Tibial artery (tissue), 4 donors: ENCODE data around the gene PAFAH1B2.

ENCODE experiments used
- DNase-seq, 2 donors: peaks; one replicate each; pipeline ENCODE4 v3.0.0-alpha.2; 2019
- H3K27ac ChIP-seq, 2 donors: fragments of 200-600 bp; sonication (generic) in 1 of 2; 1 replicate in 1 of 2; 2 replicates in 1 of 2; pipeline ENCODE4 v1.5.1; 2018 to 2019; ENCODE audit warnings: mild to moderate bottlenecking in 1 of 2
- H3K27me3 ChIP-seq, 2 donors: fragments of 200-600 bp; sonication (generic) in 1 of 2; one replicate each; pipeline versions ENCODE4 v1.5.1 to v1.6.0; 2016 to 2019
- H3K36me3 ChIP-seq, 3 donors: fragments of 200-600 bp; sonication (generic) in 2 of 3; one replicate each; pipeline ENCODE4 v1.5.1; 2016 to 2019; ENCODE audit warnings: mild to moderate bottlenecking in 2 of 3
- H3K4me1 ChIP-seq, 4 donors: fragments of 200-600 bp; sonication (generic) in 2 of 4; 1 replicate in 3 of 4; 2 replicates in 1 of 4; pipeline ENCODE4 v1.5.1; 2016 to 2019
- H3K4me3 ChIP-seq, 2 donors: fragments of 200-600 bp; sonication (generic) in 1 of 2; 1 replicate in 1 of 2; 2 replicates in 1 of 2; pipeline ENCODE4 v1.5.1; 2018 to 2019; ENCODE audit warnings: mild to moderate bottlenecking in 2 of 2
- H3K9me3 ChIP-seq, 3 donors: fragments of 200-600 bp; sonication (generic) in 1 of 3; one replicate each; pipeline ENCODE4 v1.5.1; 2016 to 2019
- intact Hi-C: fragments of 100-400 bp; cut with DNase I; formaldehyde crosslinking; loops from one replicate; pipeline ENCODE4 v1.15.0; 2023; ENCODE audit warnings: low total_unique reads
- TF ChIP-seq, protein P1 (sequence below), 2 experiments: fragments of 200-600 bp in 1 of 2; fragments of 450-650 bp in 1 of 2; IDR thresholded peaks; one replicate each; pipeline ENCODE4 v1.5.1; 2017 to 2019; ENCODE audit warnings: antibody characterized with exemption in 2 of 2, mild to moderate bottlenecking in 1 of 2, moderate library complexity in 1 of 2

The PAFAH1B2 gene

GRCh38 chr11:117189191-117189940, 45.3 kb downstream of the PAFAH1B2 start:
- Histone ChIP-seq H3K27me3 (no peaks in the 10 kb centered on the region), H3K9me3 (no peaks in the 10 kb centered on the region), H3K4me1 (peaks cover 0 to 5% (median 0%) of the 10 kb centered on the region in 4 donors), H3K36me3 (peaks cover 38 to 99% (median 94%) of the 10 kb centered on the region in 3 donors), H3K27ac (no peak overlapping the region), H3K4me3 (no peak overlapping the region)
- TF ChIP-seq, protein P1, sequence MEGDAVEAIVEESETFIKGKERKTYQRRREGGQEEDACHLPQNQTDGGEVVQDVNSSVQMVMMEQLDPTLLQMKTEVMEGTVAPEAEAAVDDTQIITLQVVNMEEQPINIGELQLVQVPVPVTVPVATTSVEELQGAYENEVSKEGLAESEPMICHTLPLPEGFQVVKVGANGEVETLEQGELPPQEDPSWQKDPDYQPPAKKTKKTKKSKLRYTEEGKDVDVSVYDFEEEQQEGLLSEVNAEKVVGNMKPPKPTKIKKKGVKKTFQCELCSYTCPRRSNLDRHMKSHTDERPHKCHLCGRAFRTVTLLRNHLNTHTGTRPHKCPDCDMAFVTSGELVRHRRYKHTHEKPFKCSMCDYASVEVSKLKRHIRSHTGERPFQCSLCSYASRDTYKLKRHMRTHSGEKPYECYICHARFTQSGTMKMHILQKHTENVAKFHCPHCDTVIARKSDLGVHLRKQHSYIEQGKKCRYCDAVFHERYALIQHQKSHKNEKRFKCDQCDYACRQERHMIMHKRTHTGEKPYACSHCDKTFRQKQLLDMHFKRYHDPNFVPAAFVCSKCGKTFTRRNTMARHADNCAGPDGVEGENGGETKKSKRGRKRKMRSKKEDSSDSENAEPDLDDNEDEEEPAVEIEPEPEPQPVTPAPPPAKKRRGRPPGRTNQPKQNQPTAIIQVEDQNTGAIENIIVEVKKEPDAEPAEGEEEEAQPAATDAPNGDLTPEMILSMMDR (IDR thresholded peaks at IDR 0.05): no peak
- intact Hi-C loops: no loop called here
- peak; percentile 63 to 74 for DNase-seq

DNA sequence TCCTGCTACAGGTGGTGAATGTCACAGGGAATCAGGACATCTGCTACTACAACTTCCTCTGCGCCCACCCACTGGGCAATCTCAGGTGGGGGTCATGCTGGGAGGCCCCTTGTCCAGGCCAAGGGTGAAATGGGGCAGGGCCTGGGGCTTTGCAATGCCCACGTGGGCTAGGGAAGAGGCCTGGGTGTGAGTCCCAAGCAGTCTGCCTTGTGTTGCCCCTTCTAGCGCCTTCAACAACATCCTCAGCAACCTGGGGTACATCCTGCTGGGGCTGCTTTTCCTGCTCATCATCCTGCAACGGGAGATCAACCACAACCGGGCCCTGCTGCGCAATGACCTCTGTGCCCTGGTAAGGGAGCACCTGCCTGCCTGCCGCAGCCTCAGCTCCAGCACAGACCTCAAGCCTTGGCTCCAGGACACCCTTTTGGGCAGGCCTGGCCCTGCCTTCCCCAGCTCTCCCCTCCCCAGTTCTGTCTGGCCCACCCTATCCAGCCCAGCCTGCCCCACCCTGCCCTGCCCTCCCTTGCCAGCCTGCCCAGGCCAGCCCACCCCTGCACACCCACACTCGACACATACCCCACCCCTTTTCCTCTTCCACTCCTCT, 46.0 kb downstream of the PAFAH1B2 start:
- Histone ChIP-seq H3K27me3 (no peaks in the 10 kb centered on the region), H3K9me3 (no peaks in the 10 kb centered on the region), H3K27ac (no peak overlapping the region), H3K4me3 (no peak overlapping the region), H3K4me1 (peaks cover 0 to 5% (median 0%) of the 10 kb centered on the region in 4 donors), H3K36me3 (peaks cover 38 to 99% (median 91%) of the 10 kb centered on the region in 3 donors)
- peak in 1 of 2 donors; percentile 60 for DNase-seq
- TF ChIP-seq, protein P1 (IDR thresholded peaks at IDR 0.05): no peak
- intact Hi-C loops: loop anchor here (5.0 kb wide), 1 partner anchor 42 kb away; the partner anchor contains the start of genes PCSK7 and RNF214

GRCh38 chr11:117191680-117192400, 47.8 kb downstream of the PAFAH1B2 start:
- TF ChIP-seq, protein P1 (IDR thresholded peaks at IDR 0.05): no peak
- DNase-seq: peak; percentile 19 to 65
- no peaks in the 10 kb centered on the region for H3K9me3 ChIP-seq

GRCh38 chr11:117192401-117192875, 48.4 kb downstream of the PAFAH1B2 start:
- TF ChIP-seq, protein P1 (IDR thresholded peaks at IDR 0.05): no peak
- Histone ChIP-seq H3K4me3 (no peak overlapping the region), H3K4me1 (peaks cover 0 to 5% (median 4%) of the 10 kb centered on the region in 4 donors), H3K27me3 (no peaks in the 10 kb centered on the region), H3K27ac (no peak overlapping the region), H3K36me3 (peaks cover 38 to 93% (median 84%) of the 10 kb centered on the region in 3 donors), H3K9me3 (no peaks in the 10 kb centered on the region)
- intact Hi-C loops: loop anchor here (5.0 kb wide), 1 partner anchor 40 kb away; the partner anchor contains the start of genes PCSK7 and RNF214
- peak; percentile 16 to 58 for DNase-seq

More at GRCh38 chr11:117191680-117192400, 47.8 kb downstream of the PAFAH1B2 start:
- Histone ChIP-seq H3K27ac (no peak overlapping the region), H3K4me1 (no peaks in the 10 kb centered on the region), H3K4me3 (no peak overlapping the region), H3K36me3 (peaks cover 38 to 99% (median 87%) of the 10 kb centered on the region in 3 donors), H3K27me3 (no peaks in the 10 kb centered on the region)
- intact Hi-C loops: loop anchor here (5.0 kb wide), 1 partner anchor 40 kb away; the partner anchor contains the start of genes PCSK7 and RNF214
